HepG2 (cell line): ENCODE results near the gene APRT. TPM values are rescaled to one million over a fixed set of nuclear protein-coding genes. Genes with fewer than 3 reads are reported as not detected.

Experiments
- ATAC-seq: fragments of 200-7000 bp; cut with Tn5 transposase; 3 replicates; pipeline ENCODE4 v1.9.1; 2020; ENCODE audit warnings: mild to moderate bottlenecking, moderate library complexity
- BruUV-seq: library from RNA; stranded (reverse); fragments of 400-500 nt; replicated peaks from 2 replicates; lab custom pipeline; 2021; lab: Mats Ljungman, UMichigan
- CTCF ChIA-PET: fragments of 300-600 bp; formaldehyde crosslinking; extraction: SDS; loops from one replicate; lab custom pipeline; 2021; ENCODE audit warnings: low total read pairs, inconsistent platforms, low intra/inter-chr PET ratio; lab: Yijun Ruan, JAX
- POLR2A ChIA-PET: fragments of 350-600 bp; sonication (Branson Sonifier 250); formaldehyde crosslinking; loops from one replicate; lab custom pipeline; 2020; ENCODE audit warnings: antibody characterized with exemption, inconsistent platforms; lab: Yijun Ruan, JAX
- DNase-seq: peaks from one replicate; pipeline ENCODE4 v3.0.0-alpha.2; 2015; ENCODE audit warnings: low spot score
- FAIRE-seq: peaks from 3 replicates; lab custom pipeline; 2011; peaks lifted over from hg19 to GRCh38; lab: Jason Lieb, UNC
- H2AFZ ChIP-seq: one replicate; pipeline ENCODE4 v1.6.1; 2011; ENCODE audit warnings: low read length, inconsistent platforms
- H3K27ac ChIP-seq: fragments of 300-600 bp; 3 replicates; pipeline ENCODE4 v1.8.0; 2011; ENCODE audit warnings: mixed run types, mild to moderate bottlenecking, mixed read lengths, low read length, inconsistent platforms; ENCODE audit not compliant: insufficient read depth; ENCODE audit errors: extremely low read length
- H3K27me3 ChIP-seq, 2 experiments: fragments of 200-600 bp in 1 of 2; 2 replicates in 1 of 2; 3 replicates in 1 of 2; pipeline versions ENCODE4 v1.6.0 to v1.8.0; 2011; ENCODE audit warnings: low read length in 2 of 2, mild to moderate bottlenecking in 2 of 2, moderate library complexity in 2 of 2, inconsistent platforms in 1 of 2; ENCODE audit not compliant: insufficient read depth in 2 of 2, control insufficient read depth in 1 of 2
- H3K36me3 ChIP-seq, 2 experiments: fragments of 200-600 bp in 1 of 2; replicated peaks in 1 of 2; 2 replicates in 1 of 2; 3 replicates in 1 of 2; pipeline versions ENCODE4 v1.5.1 to v1.8.0; 2011; ENCODE audit warnings: low read length in 2 of 2, inconsistent platforms in 1 of 2; ENCODE audit not compliant: insufficient read depth in 2 of 2, control insufficient read depth in 1 of 2
- H3K4me1 ChIP-seq: 2 replicates; pipeline ENCODE4 v1.5.1; 2012; ENCODE audit warnings: low read length, inconsistent platforms; ENCODE audit not compliant: insufficient read depth
- H3K4me2 ChIP-seq: 2 replicates; pipeline ENCODE4 v1.6.0; 2011; ENCODE audit warnings: low read depth, low read length, inconsistent platforms
- H3K4me3 ChIP-seq, 3 experiments: fragments of 200-600 bp in 1 of 3; sonication (generic), shearing (Covaris generic) in 1 of 3; replicated peaks in 1 of 3; 2 replicates each; pipeline ENCODE4 v1.5.1; 2011 to 2016; ENCODE audit warnings: low read length in 3 of 3, inconsistent platforms in 2 of 3, low read depth in 2 of 3, mild to moderate bottlenecking in 2 of 3, control low read depth in 1 of 3, mixed read lengths in 1 of 3; ENCODE audit not compliant: insufficient read depth in 1 of 3
- H3K79me2 ChIP-seq: one replicate; pipeline ENCODE4 v1.6.1; 2011; ENCODE audit warnings: low read length, inconsistent platforms; ENCODE audit not compliant: insufficient read depth
- H3K9ac ChIP-seq: 2 replicates; pipeline ENCODE4 v1.6.0; 2011; ENCODE audit warnings: mild to moderate bottlenecking, low read depth, low read length, inconsistent platforms; ENCODE audit not compliant: insufficient read depth
- H3K9me3 ChIP-seq: 2 replicates; pipeline ENCODE4 v1.5.1; 2012; ENCODE audit warnings: mild to moderate bottlenecking, low read length
- H4K20me1 ChIP-seq: 2 replicates; pipeline ENCODE4 v1.6.0; 2011; ENCODE audit warnings: inconsistent platforms, mild to moderate bottlenecking, low read length, moderate library complexity; ENCODE audit not compliant: insufficient read depth
- CHD2 ChIP-seq: IDR thresholded peaks from 2 replicates; pipeline ENCODE4 v1.6.1; 2011; ENCODE audit warnings: low read depth, low read length, improper control_type of control experiment
- FOXP1 ChIP-seq, 2 experiments: fragments of 450-650 bp in 1 of 2; IDR thresholded peaks; 2 replicates each; pipeline ENCODE4 v1.6.1; 2017 to 2018; ENCODE audit warnings: antibody characterized with exemption in 1 of 2
- HDAC1 ChIP-seq: sonication (generic); formaldehyde crosslinking; IDR thresholded peaks from 2 replicates; pipeline ENCODE4 v1.5.1; 2020; ENCODE audit warnings: mild to moderate bottlenecking, missing genetic modification reagents
- HIVEP1 ChIP-seq: sonication (generic); formaldehyde crosslinking; IDR thresholded peaks from 2 replicates; pipeline ENCODE4 v1.4.0; 2020; ENCODE audit warnings: mild to moderate bottlenecking, missing genetic modification reagents
- HOMEZ ChIP-seq: IDR thresholded peaks from 2 replicates; pipeline ENCODE4 v1.6.1; 2016; ENCODE audit warnings: low read depth
- LCORL ChIP-seq, 2 experiments: fragments of 450-650 bp in 1 of 2; sonication (generic) in 1 of 2; formaldehyde crosslinking in 1 of 2; IDR thresholded peaks; 2 replicates each; pipeline versions ENCODE4 v1.5.0 to v1.6.1; 2017 to 2020; ENCODE audit warnings: antibody characterized with exemption in 1 of 2, missing genetic modification reagents in 1 of 2
- MTA1 ChIP-seq: sonication (generic); formaldehyde crosslinking; IDR thresholded peaks from 2 replicates; pipeline ENCODE4 v1.4.0; 2020; ENCODE audit warnings: missing genetic modification reagents, mild to moderate bottlenecking, borderline replicate concordance
- NR2C2 ChIP-seq: sonication (generic); formaldehyde crosslinking; IDR thresholded peaks from 2 replicates; pipeline ENCODE4 v1.4.0; 2020; ENCODE audit warnings: missing genetic modification reagents, mild to moderate bottlenecking, moderate library complexity, borderline replicate concordance
- PAXIP1 ChIP-seq: sonication (generic); formaldehyde crosslinking; conservative IDR thresholded peaks from 2 replicates; pipeline ENCODE4 v1.4.0; 2020; ENCODE audit warnings: mild to moderate bottlenecking, missing genetic modification reagents, moderate library complexity
- SKI ChIP-seq: fragments of 450-650 bp; IDR thresholded peaks from one replicate; pipeline ENCODE4 v1.6.1; 2018; ENCODE audit warnings: mild to moderate bottlenecking; ENCODE audit not compliant: partially characterized antibody
- SP1 ChIP-seq, 2 experiments: fragments of 450-650 bp in 1 of 2; sonication (generic) in 1 of 2; formaldehyde crosslinking in 1 of 2; IDR thresholded peaks; 2 replicates each; pipeline versions ENCODE4 v1.4.0 to v1.6.1; 2016 to 2020; ENCODE audit warnings: missing genetic modification reagents in 1 of 2
- ZBTB26 ChIP-seq: IDR thresholded peaks from 2 replicates; pipeline ENCODE4 v1.6.1; 2016; ENCODE audit warnings: missing compliant biosample characterization, missing genetic modification reagents, borderline replicate concordance
- ZNF205 ChIP-seq: IDR thresholded peaks from 2 replicates; pipeline ENCODE4 v1.6.1; 2018; ENCODE audit warnings: missing biosample characterization, missing genetic modification reagents
- ZNF543 ChIP-seq: sonication (generic); formaldehyde crosslinking; IDR thresholded peaks from 2 replicates; pipeline ENCODE4 v1.4.0; 2020; ENCODE audit warnings: mild to moderate bottlenecking, missing genetic modification reagents
- ZNF552 ChIP-seq: sonication (generic); formaldehyde crosslinking; IDR thresholded peaks from 2 replicates; pipeline ENCODE4 v1.9.0; 2022; ENCODE audit warnings: missing genetic modification reagents, mild to moderate bottlenecking, borderline replicate concordance
- WGBS: methylation state at CpG from one replicate; pipeline ENCODE4 v1.1.6; 2017; ENCODE audit warnings: low lambda C conversion rate; 5-methylcytosine and 5-hydroxymethylcytosine counted together
- in situ Hi-C: cut with HindIII; loops from 2 replicates; pipeline ENCODE4 v1.10.0; 2017; ENCODE audit warnings: low pct_unique_long_range_greater_than_20kb; ENCODE audit not compliant: extremely low pct_ligation_motif_present
- intact Hi-C: fragments of 100-400 bp; cut with micrococcal nuclease; formaldehyde crosslinking; loops from one replicate; pipeline ENCODE4 v1.10.0; 2022; ENCODE audit not compliant: unreplicated experiment
- polyA plus RNA-seq, 8 experiments: library from polyadenylated mRNA; depleted of rRNA in 3 of 8; stranded (reverse) in 7 of 8; unstranded in 1 of 8; fragments of >200 nt; fragmentation: Illumina TruSeq in 4 of 8; extraction: Trizol in 4 of 8; gene quantifications; 2 replicates each; pipeline versions ENCODE4 v1.2.1 to v1.2.3, GENCODE V29; 2011 to 2016; ENCODE audit warnings: low read depth in 4 of 8, missing spikeins in 1 of 8, mixed read lengths in 1 of 8; ENCODE audit not compliant: insufficient read depth in 1 of 8
- total RNA-seq, 5 experiments: library from RNA; depleted of rRNA; stranded (reverse); fragments of >200 nt; fragmentation: Illumina TruSeq; extraction: Trizol; gene quantifications; 2 replicates each; pipeline ENCODE4 v1.2.3, GENCODE V29; 2016; ENCODE audit warnings: low read depth in 1 of 5

The APRT gene
- total and polyA plus RNA-seq, 2 of the 13 experiments (the other 11 are each of a cell fraction or from before 2014, with no cell fraction given) = 155 to 242 TPM

GRCh38 chr16:88839026-88839529, 27.4 kb upstream of the APRT start:
- H3K9me3 ChIP-seq = no peaks in the 10 kb centered on the region
- H3K27me3 ChIP-seq = no peaks in the 10 kb centered on the region
- no peaks in the 10 kb centered on the region for H3K4me1 ChIP-seq
- ChIA-PET POLR2A (interaction anchor here (1.0 to 1.1 kb wide), 2 partner anchors 30 to 362 kb away, joined by 3 to 5 read pairs; no protein-coding TSS in a partner anchor), CTCF (interaction anchor here (0.6 to 2.5 kb wide), 8 partner anchors 18 to 329 kb away, joined by 3 to 22 read pairs (median 4); partner anchors contain the start of genes APRT, GALNS, RNF166 and TRAPPC2L)
- H3K36me3 ChIP-seq = no peaks in the 10 kb centered on the region
- no peaks in the 10 kb centered on the region for H4K20me1 ChIP-seq
- intact Hi-C loops (loop anchor here (1.0 kb wide), 1 partner anchor 18 kb away; the partner anchor contains the start of gene TRAPPC2L), in situ Hi-C loops (no loop called here)
- no peak overlapping the region for H3K4me3 ChIP-seq
- DNase-seq (peak; percentile 71), FAIRE-seq (peak; percentile 76), ATAC-seq (peak; percentile 33)
- peak overlapping the region; percentile 7 for H3K27ac ChIP-seq
- no peak overlapping the region for H3K9ac ChIP-seq
- 79% methylated on average over 18 of the region's 39 CpGs for WGBS
- no peak overlapping the region for H2AFZ ChIP-seq
- H3K79me2 ChIP-seq = no peaks in the 10 kb centered on the region
- no peak overlapping the region for H3K4me2 ChIP-seq
- BruUV-seq = no TSS peak
- TF ChIP-seq ZNF543 (CRISPR knock-in tag) (peak; percentile 66; the same call in 1 of the 2 replicates), CHD2 (0 out of 2 replicates have a peak, but pooled peaks have one; percentile 34), LCORL (IDR thresholded peaks at IDR 0.05) (no peak), LCORL (CRISPR knock-in tag; IDR thresholded peaks at IDR 0.05) (no peak), HDAC1 (CRISPR knock-in tag) (no peak), HIVEP1 (CRISPR knock-in tag) (no peak), ZBTB26 (0 out of 2 replicates have a peak, but pooled peaks have one; percentile 40), SP1 (IDR thresholded peaks at IDR 0.05) (no peak), SP1 (CRISPR knock-in tag; IDR thresholded peaks at IDR 0.05) (peak; percentile 77), PAXIP1 (0 out of 2 replicates have a peak, but pooled peaks have one; percentile 19), ZNF552 (CRISPR knock-in tag) (0 out of 2 replicates have a peak, but pooled peaks have one; percentile 33), ZNF205 (CRISPR knock-in tag) (0 out of 2 replicates have a peak, but pooled peaks have one; percentile 42), FOXP1 (IDR thresholded peaks at IDR 0.05) (no peak), FOXP1 (CRISPR knock-in tag; IDR thresholded peaks at IDR 0.05) (no peak), SKI (no peak), MTA1 (CRISPR knock-in tag) (peak; percentile 89; the same call in 1 of the 2 replicates), NR2C2 (peak; percentile 50; the same call in 1 of the 2 replicates), HOMEZ (CRISPR knock-in tag) (peak; percentile 95)
